Tibial nerve (tissue), 4 donors: Measurements from ENCODE around the gene GBP4. TPM values are rescaled to one million over a fixed set of nuclear protein-coding genes. Genes with fewer than 3 reads are reported as not detected.

ENCODE experiments used
- DNase-seq, 2 donors: peaks; one replicate each; pipeline ENCODE4 v3.0.0-alpha.2; 2019; ENCODE audit warnings: low spot score in 2 of 2
- H3K27ac ChIP-seq, 4 donors: fragments of 200-600 bp; sonication (generic) in 3 of 4; one replicate each; pipeline ENCODE4 v1.5.1; 2017 to 2019; ENCODE audit warnings: mild to moderate bottlenecking in 1 of 4
- H3K27me3 ChIP-seq, 2 donors: fragments of 200-600 bp; sonication (generic) in 1 of 2; one replicate each; pipeline versions ENCODE4 v1.5.1 to v1.6.0; 2017 to 2019
- H3K36me3 ChIP-seq, 3 donors: fragments of 200-600 bp; sonication (generic); one replicate each; pipeline ENCODE4 v1.5.1; 2018 to 2019
- H3K4me1 ChIP-seq, 4 donors: fragments of 200-600 bp; sonication (generic) in 3 of 4; one replicate each; pipeline ENCODE4 v1.5.1; 2017 to 2019
- H3K4me3 ChIP-seq, 4 donors: fragments of 200-600 bp; sonication (generic) in 3 of 4; one replicate each; pipeline ENCODE4 v1.5.1; 2017 to 2019; ENCODE audit warnings: mild to moderate bottlenecking in 1 of 4, moderate library complexity in 1 of 4
- H3K9me3 ChIP-seq, 4 donors: fragments of 200-600 bp; sonication (generic) in 3 of 4; one replicate each; pipeline ENCODE4 v1.5.1; 2017 to 2019
- EP300 ChIP-seq, 2 donors: sonication (generic); formaldehyde crosslinking; IDR thresholded peaks; one replicate each; pipeline ENCODE4 v1.6.1; 2017; ENCODE audit warnings: antibody characterized with exemption in 2 of 2, mild to moderate bottlenecking in 1 of 2
- POLR2A ChIP-seq, 2 donors: fragments of 450-650 bp; IDR thresholded peaks; one replicate each; pipeline ENCODE4 v1.6.1; 2017; ENCODE audit warnings: antibody characterized with exemption in 2 of 2, mild to moderate bottlenecking in 2 of 2, moderate library complexity in 2 of 2
- WGBS, 2 donors: methylation state at CpG; one replicate each; pipeline ENCODE4 v1.1.5; 2018; 5-methylcytosine and 5-hydroxymethylcytosine counted together
- total RNA-seq, 4 donors: library from RNA; depleted of rRNA; stranded (reverse); fragments of >200 nt; gene quantifications; one replicate each; pipeline ENCODE4 v1.1.0, GENCODE V29; 2016
- TF ChIP-seq, protein P1 (sequence below), 5 experiments: fragments of 200-600 bp in 3 of 5; fragments of 450-650 bp in 2 of 5; sonication (generic) in 3 of 5; IDR thresholded peaks; one replicate each; pipeline ENCODE4 v1.5.1; 2016 to 2019; ENCODE audit warnings: antibody characterized with exemption in 5 of 5, mild to moderate bottlenecking in 3 of 5, moderate library complexity in 2 of 5

GBP4 gene
- total RNA-seq, 4 donors from 2014 or later, result 4.0 to 24.0 (median 11.3) TPM

DNA sequence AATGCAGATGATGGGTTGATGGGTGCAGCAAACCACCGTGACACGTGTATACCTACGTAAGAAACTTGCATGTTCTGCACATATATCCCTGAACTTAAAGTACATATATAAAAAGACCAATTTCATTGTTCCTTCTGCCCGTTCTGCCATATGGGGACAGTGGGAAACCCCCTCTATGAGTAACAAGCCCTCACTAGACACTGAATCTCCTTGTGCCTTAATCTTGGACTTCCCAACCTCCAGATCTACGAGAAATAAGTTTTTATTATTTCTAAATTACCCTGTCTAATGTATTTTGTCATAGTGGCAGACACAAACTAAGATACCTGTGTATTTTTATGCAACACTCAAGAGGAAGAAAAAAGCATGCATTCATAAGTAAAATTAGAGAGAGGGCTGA is 32.9 kb downstream of the GBP4 start:
- Histone ChIP-seq H3K27ac (no peak overlapping the region), H3K36me3 (no peaks in the 10 kb centered on the region), H3K27me3 (no peaks in the 10 kb centered on the region), H3K4me1 (no peaks in the 10 kb centered on the region), H3K9me3 (no peaks in the 10 kb centered on the region), H3K4me3 (no peak overlapping the region)
- TF ChIP-seq EP300 (IDR thresholded peaks at IDR 0.05) (no peak), POLR2A (IDR thresholded peaks at IDR 0.05) (no peak)
- TF ChIP-seq, protein P1, sequence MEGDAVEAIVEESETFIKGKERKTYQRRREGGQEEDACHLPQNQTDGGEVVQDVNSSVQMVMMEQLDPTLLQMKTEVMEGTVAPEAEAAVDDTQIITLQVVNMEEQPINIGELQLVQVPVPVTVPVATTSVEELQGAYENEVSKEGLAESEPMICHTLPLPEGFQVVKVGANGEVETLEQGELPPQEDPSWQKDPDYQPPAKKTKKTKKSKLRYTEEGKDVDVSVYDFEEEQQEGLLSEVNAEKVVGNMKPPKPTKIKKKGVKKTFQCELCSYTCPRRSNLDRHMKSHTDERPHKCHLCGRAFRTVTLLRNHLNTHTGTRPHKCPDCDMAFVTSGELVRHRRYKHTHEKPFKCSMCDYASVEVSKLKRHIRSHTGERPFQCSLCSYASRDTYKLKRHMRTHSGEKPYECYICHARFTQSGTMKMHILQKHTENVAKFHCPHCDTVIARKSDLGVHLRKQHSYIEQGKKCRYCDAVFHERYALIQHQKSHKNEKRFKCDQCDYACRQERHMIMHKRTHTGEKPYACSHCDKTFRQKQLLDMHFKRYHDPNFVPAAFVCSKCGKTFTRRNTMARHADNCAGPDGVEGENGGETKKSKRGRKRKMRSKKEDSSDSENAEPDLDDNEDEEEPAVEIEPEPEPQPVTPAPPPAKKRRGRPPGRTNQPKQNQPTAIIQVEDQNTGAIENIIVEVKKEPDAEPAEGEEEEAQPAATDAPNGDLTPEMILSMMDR (IDR thresholded peaks at IDR 0.05), result no peak
- DNase-seq, result no peak
- WGBS, 2 donors, result 93 to 97% methylated on average over 5 of the region's 5 CpGs

- WGBS, 2 donors, result 52 to 68% methylated on average over 1 of the region's 1 CpG
- Histone ChIP-seq H3K4me3 (no peak overlapping the region), H3K27me3 (no peaks in the 10 kb centered on the region), H3K4me1 (peaks cover 0 to 10% (median 0%) of the 10 kb centered on the region in 4 donors), H3K36me3 (no peaks in the 10 kb centered on the region), H3K9me3 (no peaks in the 10 kb centered on the region), H3K27ac (no peak overlapping the region)
- no peak for TF ChIP-seq POLR2A (IDR thresholded peaks at IDR 0.05)
- TF ChIP-seq EP300 (IDR thresholded peaks at IDR 0.05), result no peak
- TF ChIP-seq, protein P1 (IDR thresholded peaks at IDR 0.05), result no peak
- no peak for DNase-seq
These were observed 47.7 kb downstream of the GBP4 start for GRCh38 chr1:89151047-89151446.

DNA sequence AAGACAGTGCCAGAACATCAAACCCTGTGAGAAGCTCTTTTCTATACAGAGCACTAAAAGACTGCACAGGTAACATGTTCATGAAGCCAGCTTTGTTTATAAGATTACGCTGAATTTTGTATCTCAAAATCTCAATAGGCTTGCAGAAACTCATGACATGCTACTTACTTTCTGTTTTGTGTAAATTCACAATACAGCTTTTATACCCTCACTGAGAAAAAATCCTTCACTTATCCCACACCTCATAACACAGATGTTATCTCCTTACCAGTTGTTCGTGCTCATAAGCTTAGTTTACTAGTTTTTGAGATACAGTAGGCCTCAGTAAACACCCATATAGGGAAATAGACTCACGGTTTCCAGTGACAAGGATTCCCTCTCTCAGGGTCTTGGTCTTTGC is 48.8 kb downstream of the GBP4 start:
- H3K27ac ChIP-seq, result no peak overlapping the region
- H3K4me3 ChIP-seq, result no peak overlapping the region
- WGBS, 2 donors, result 74 to 88% methylated on average over 3 of the region's 3 CpGs
- H3K9me3 ChIP-seq, result no peaks in the 10 kb centered on the region
- no peak for DNase-seq
- no peaks in the 10 kb centered on the region for H3K36me3 ChIP-seq
- no peaks in the 10 kb centered on the region for H3K27me3 ChIP-seq
- TF ChIP-seq, protein P1 (IDR thresholded peaks at IDR 0.05), result no peak
- no peak for TF ChIP-seq EP300 (IDR thresholded peaks at IDR 0.05)
- TF ChIP-seq POLR2A (IDR thresholded peaks at IDR 0.05), result no peak
- H3K4me1 ChIP-seq, result peaks cover 0 to 10% (median 0%) of the 10 kb centered on the region in 4 donors

GRCh38 chr1:89149229-89149628 is 49.5 kb downstream of the GBP4 start:
- TF ChIP-seq POLR2A (IDR thresholded peaks at IDR 0.05), result no peak
- TF ChIP-seq EP300 (IDR thresholded peaks at IDR 0.05), result peak in 1 of 2 donors; percentile 11
- TF ChIP-seq, protein P1 (IDR thresholded peaks at IDR 0.05), result peak in 1 of 5 experiments; percentile 11
- H3K9me3 ChIP-seq, result no peaks in the 10 kb centered on the region
- no peak for DNase-seq
- no peaks in the 10 kb centered on the region for H3K27me3 ChIP-seq
- H3K36me3 ChIP-seq, result no peaks in the 10 kb centered on the region
- no peak overlapping the region for H3K4me3 ChIP-seq
- 35 to 50% methylated on average over 3 of the region's 3 CpGs for WGBS, 2 donors
- H3K27ac ChIP-seq, result no peak overlapping the region
- H3K4me1 ChIP-seq, result peaks cover 0 to 10% (median 0%) of the 10 kb centered on the region in 4 donors

DNA sequence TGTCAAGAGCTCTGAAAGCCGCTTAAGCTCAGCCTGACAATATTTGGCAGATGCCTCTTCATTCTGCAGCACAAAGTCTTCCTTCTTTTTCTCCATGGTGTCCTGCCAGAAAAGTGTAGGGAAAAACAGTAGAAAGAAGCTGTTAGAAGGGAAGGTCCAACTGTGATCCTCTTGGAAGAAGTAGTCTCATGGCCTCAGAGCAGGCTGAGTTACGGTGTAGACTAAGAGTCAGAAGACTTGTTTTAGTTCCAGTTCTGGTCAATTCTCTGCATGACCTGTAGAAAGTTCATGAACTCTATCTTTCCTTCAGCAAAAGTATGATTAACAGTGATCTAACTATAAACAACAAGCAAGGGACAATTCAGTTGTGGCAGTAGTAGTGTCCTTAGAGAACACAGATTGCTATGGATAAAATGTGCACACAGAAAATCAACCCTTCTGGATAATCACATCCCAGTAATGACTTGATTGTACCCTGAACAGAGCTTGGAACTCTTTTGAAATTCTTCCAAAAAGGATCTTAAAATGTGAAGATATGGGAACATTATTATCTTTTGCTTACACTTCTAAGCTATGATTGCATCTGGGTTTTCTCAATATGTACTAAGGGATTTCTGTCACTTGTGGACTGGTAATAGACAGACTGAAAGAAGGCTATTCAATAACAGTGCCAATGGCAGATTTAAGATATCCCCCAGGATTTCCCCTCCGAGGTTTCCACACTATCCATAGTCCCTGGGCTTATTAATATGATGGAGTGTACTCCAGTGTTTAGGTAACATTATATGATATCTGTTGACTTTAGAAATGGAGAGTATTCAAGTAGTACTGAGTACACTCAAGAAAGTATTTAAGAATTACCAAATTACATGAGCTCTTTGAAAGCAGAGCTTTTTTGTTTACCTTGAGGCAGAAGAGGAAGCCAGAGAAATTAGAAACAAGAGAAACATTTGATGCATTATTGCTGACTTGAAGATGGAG is 50.8 kb downstream of the GBP4 start:
- H3K9me3 ChIP-seq, result no peaks in the 10 kb centered on the region
- TF ChIP-seq EP300 (IDR thresholded peaks at IDR 0.05), result no peak
- no peak for TF ChIP-seq POLR2A (IDR thresholded peaks at IDR 0.05)
- TF ChIP-seq, protein P1 (IDR thresholded peaks at IDR 0.05), result no peak
- H3K27me3 ChIP-seq, result no peaks in the 10 kb centered on the region
- H3K4me3 ChIP-seq, result no peak overlapping the region
- H3K27ac ChIP-seq, result no peak overlapping the region
- DNase-seq, result no peak
- H3K36me3 ChIP-seq, result no peaks in the 10 kb centered on the region
- WGBS, 2 donors, result 62% methylated on average over 3 of the region's 3 CpGs
- peaks cover 0 to 10% (median 0%) of the 10 kb centered on the region in 4 donors for H3K4me1 ChIP-seq
